Skin epidermis (tissue), 12 donors: ENCODE results near the gene PARVA.

Source experiments
- H3K27ac ChIP-seq, 21 experiments: fragments of 200-600 bp; sonication (generic) in 11 of 21; one replicate each; pipeline ENCODE4 v1.5.0; 2020; ENCODE audit warnings: mild to moderate bottlenecking in 3 of 21, inconsistent platforms in 2 of 21, moderate library complexity in 2 of 21
- H3K4me3 ChIP-seq, 7 experiments: fragments of 200-600 bp; sonication (generic) in 2 of 7; one replicate each; pipeline ENCODE4 v1.5.0; 2020; ENCODE audit warnings: inconsistent platforms in 2 of 7, mild to moderate bottlenecking in 2 of 7, moderate library complexity in 1 of 7

PARVA gene

DNA sequence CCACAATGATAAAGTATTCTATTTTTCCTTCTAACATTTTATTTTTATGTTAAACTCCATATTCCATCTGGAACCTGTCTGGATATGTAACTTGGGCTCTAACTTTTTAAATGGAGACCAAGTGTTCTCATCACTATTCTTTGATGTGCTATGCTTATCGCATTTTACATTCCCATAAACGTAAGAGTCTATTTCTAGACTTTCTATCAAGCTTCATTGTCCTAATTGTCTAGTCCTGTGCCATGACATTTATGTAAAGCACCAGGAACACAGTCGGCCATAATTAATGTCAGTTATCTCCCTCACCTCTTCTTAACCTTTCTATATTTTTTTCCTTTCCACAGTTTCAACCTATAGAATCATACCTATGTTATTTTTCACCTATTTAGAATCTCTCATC lies 183.0 kb downstream of the PARVA start:
- no peak overlapping the region for H3K27ac ChIP-seq
- no peak overlapping the region for H3K4me3 ChIP-seq

DNA sequence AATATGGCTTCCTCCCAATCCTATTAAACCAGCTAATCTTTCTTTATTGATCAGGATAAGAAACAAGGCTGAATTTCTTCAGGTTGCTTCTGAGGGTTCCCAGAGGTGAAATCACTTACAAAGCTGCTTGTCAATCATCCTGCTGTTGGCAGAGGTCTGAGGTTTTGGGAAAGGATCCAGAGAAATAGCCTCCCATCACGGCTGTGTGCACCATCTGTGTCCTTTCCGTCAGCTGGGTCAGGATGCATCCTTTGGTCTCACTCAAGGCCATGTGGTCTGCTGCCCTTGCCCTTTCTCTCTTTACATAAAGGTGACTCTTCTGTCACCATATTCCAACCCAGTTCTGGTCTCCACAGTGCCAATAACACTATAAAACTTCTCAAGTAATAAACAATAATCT lies 183.5 kb downstream of the PARVA start:
- H3K27ac ChIP-seq, result no peak overlapping the region
- H3K4me3 ChIP-seq, result no peak overlapping the region

DNA sequence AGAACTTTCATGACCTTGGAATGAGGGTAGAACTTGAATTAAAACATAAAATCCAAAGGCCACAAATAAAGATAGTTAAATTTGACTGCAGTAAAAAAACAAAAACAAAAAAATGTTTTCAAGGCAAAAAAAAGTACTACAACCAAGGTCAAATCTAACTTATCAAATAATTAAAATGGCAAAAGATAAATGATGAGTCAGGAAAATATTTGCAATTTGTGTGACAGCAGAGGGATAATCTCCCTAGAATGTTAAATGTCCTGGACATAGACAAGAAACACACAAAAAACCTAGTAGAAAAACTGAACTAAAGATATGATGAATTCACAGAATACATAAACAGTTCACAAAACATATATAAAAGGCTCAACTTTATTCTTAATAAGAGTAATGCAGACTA lies 186.6 kb downstream of the PARVA start:
- Histone ChIP-seq H3K4me3 (no peak overlapping the region), H3K27ac (no peak overlapping the region)

DNA sequence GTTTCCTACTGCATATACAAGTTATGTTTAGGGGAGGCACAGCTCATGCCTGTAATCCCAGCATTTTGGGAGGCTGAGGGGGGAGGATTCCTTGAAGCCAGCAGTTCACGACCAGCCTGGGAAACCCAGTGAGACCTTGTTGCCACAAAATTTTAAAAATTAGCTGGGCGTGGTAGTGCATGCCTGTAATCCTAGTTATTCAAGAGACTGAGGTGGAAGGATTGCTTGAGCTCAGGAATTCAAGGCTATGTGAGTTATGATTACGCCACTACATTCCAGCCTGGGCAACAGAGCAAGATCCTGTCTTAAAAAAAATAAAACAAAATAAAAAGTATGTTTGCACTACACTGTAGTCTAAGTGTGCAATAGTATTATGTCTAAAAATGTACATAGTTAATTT lies 188.0 kb downstream of the PARVA start:
- Histone ChIP-seq H3K4me3 (no peak overlapping the region), H3K27ac (no peak overlapping the region)

DNA sequence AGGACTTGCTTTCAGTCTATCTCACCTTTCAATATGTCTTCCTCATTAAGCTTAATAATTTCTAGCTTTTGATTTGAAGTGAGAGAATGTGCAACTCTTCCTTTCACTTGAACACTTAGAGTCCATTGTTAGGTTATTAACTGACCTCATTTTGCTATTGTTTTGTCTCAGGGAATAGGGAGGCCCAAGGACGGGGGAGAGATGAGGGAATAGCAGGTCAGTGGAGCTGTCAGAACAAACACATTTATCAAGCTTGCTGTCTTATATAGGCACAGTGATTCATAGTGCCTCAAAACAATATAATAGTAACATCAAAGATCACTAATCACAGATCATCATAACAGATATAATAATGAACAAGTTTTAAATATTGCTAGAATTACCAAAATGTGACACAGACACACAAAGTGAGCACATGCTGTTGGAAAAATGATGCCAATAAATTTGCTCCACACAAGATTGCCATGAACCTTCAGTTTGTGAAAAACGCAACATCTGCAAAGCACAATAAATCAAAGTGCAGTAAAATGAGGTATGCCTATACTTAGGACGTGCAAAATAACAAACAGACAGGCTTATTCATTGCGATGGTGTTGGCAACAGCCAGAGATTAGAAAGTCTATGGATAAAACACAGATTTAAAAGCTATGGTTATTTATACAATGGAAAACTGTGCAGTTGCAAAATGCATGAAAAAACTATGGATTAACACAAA lies 190.5 kb downstream of the PARVA start:
- Histone ChIP-seq H3K27ac (no peak overlapping the region), H3K4me3 (no peak overlapping the region)

DNA sequence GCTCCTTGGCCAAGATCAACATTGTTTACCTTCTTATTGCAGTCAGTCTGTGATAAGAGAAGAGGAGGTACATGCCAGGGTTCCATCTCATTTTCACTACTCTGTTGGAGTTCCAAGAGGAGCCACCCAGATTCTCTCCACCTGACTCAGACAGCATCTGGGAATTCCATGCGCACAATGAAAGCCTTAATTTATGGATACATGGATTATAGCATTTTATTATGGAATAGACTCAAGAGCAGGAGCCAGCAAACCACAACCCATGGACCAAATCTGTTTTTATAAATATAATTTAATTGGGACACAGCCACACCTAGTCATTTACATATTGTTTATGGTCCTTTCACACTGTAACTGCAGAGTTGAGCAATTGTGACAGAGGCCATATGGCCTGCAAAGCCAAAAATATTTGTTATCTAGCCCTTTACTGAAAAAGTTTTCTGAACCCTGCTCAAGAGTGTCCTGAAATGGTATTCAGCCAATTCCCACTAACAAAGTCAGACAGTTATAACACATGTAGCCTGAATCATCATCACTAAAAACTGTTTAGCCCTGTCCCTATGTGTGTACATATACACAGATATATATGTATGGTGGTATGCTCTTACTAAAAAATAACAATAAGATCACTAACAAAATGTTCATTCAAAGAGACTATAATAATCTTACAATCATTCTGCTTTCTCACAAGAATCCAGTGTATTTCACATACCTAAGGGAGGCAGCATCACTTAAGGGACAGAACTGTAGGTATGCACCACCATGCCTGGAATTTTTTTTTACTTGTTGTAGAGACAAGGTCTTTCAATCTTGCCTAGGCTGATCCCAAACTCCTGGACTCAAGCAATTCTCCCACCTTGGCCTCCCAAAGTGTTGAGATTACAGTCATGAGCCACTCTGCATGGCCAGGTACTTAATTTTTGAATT lies 192.4 kb downstream of the PARVA start:
- H3K27ac ChIP-seq, result no peak overlapping the region
- no peak overlapping the region for H3K4me3 ChIP-seq

DNA sequence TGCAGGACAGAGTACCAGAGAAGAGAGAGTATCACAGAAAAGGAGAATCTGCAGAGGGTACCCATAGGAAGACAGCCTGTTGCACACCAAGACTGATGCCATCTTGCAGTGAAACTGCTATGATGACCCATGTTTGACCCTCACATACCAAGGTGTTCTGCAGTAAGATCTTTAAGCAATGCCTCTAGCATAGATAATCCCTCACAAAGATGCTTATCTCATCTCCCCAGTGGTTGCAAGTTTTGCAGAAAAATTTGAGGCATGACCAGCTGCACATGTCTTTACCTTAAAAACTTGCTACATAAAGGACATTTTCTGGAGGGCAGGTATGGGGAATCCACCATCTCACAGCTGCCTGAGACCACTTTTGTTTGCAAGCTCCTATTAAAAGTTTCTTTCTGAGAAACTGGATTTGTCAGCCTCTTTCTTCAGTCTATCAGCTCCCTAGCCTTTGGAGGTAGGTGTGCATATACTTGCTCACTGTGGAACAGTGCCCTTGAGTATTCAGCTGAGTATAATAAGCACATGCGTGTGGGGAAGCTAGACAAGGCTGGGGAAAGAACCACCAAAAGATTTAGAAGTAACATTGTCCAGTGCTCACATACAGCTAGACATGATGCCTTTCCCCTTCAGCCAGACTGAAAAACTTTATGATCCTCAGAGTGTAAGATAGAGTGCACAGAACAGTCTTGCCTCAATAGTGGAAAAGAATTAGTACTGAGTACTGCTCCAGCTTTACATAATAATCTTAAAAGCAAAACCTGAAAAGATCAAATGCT lies 196.5 kb downstream of the PARVA start:
- Histone ChIP-seq H3K4me3 (no peak overlapping the region), H3K27ac (no peak overlapping the region)

DNA sequence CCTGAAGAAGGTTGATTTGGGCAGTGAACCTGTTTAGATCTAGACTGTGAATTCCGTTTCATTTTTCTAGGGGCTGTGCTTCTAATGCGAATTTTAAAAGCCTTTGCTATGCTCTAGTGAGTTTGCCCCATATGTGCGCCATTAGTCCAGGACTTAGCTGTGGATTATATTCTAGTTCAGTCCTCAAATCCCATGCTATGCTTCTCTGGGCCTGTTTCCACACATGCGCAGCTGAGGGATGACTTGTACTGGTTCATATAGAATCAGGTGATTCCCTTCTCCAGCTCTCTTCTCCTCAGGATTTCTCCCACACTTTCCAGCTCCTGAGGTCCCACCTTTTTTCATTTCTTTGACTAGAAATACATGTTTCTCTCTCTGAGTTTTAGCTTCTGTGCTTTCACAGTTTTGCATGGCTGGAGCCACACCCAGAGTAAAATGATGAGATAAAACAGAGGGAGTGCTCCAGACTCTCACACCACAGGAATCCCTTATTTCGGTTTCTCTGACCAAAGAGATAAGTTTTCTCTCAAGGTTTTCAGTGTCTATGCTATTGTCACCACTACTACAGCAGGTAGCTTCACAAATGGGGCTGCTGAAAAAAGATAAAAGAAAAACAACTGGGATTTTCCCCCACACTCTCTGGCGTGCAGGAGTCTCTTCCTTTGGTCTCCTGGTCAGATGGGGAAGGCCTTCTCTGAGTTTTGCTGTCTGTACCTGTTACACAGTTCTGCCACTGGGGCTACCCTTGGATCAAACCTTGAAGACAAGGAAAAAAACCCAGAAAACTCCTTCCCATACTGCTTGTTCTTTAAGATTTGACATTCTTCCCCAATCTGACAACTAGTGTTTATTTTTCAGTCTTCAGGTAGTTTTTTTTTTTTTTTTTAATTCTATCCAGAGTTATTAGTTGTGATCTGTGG lies 200.6 kb downstream of the PARVA start:
- H3K4me3 ChIP-seq, result no peak overlapping the region
- no peak overlapping the region for H3K27ac ChIP-seq

DNA sequence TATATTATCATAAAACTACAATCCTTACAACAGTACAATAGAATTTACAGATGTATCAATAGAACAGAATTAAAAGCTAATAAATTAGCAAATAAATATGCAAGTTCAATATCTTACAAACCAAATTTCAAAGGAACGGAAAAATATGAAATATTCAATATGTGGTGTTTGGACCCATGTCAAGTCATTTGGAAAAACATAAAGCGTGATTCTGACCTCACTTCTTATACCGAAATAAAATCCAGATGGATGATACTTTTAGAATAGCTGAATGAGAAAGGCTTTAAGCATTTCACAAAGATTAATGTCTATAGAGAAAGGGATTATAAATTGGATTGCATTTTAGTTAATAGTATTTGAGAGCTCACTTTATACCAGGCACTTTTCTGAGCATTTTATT lies 204.0 kb downstream of the PARVA start:
- H3K27ac ChIP-seq, result no peak overlapping the region
- no peak overlapping the region for H3K4me3 ChIP-seq

DNA sequence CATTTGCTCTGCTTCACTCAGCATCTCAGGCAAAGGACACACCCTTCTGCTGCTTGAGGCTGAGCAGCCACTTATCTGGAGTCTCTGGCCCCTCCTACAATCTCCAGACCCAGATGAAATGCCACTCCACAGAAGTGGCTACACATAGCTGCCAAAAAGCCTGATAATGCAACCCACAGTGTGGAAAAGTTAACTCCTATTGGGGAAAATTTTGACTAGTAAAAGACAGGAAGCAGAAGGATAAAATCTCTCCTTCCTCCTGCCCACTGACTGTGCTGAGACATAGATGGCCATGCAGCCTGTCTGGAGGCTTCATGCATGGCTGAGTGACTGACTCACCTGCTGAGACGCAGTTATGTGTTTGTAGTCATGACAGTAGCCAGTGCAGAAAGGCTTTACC lies 204.6 kb downstream of the PARVA start:
- H3K27ac ChIP-seq, result no peak overlapping the region
- no peak overlapping the region for H3K4me3 ChIP-seq
